HG03280 (cell line): Measurements from ENCODE around the gene PIERCE2.
A peak's percentile ranks its signal among the peaks of the same experiment; 100 is the strongest.
"Not testable (repeated sequence)": the region's sequence is repeated elsewhere in the genome, so short reads cannot be mapped to it uniquely, and the experiment has no call there.

ENCODE experiments used
- ATAC-seq: cut with Tn5 transposase; IDR thresholded peaks from one replicate; pipeline ENCODE4 v1.9.1; 2021; ENCODE audit warnings: mild to moderate bottlenecking, moderate library complexity; ENCODE audit not compliant: unreplicated experiment

PIERCE2 gene

DNA sequence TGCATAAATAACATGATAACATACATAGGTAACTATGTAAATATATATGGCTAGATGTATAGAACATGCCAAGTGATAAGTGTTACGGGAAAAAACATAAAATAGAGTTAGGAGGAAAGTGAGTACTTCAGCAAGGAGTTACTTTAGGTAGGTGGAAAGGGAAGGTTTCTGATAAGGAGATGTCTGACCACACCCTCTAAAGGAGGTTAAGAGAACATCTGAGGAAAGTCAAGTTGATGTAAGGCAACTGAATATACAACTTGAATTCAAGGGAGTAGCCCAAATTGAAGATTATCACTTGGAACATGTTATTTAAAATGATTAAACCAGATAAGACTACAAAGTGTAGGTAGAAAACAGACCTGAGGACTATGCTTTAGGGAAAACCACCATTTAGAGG, 13.8 kb downstream of the PIERCE2 start:
- no peak for ATAC-seq

DNA sequence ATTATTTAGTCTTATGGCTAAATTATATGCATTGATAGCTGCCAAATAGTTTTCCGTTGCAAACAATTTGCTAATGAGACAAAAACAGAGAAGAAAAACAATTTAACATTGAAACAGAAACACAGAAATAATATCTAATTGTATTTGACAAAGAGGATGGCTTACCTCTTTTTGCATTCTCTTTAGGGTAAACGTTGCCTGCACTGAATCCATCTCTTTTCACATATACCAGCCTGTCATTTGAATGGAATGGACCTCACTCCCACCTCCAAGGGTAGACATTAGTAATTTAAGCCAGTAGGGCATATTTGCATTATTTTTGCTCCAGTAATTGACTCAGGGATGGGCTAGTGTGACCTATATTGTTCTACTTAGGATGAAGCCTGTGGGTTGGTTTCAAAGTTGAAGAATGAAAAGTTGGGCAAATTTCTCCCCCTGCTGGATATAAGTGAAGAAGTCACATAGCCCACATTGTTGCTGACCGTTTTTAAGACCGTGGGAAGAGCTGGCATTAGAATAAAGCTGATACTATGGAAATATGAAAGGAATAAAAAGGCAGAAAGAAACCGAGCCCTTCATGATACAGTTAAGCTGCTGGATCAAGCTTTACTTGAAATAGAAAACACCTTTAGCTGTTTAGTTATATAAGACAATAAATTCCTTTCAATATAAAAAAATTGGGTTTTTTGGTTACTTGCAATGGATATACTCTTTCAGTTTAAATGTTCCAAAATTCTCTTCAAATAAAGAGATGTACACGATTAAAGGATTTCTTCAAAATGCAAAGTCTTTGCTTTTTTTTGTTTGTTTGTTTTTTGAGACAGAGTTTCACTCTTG, 26.9 kb downstream of the PIERCE2 start:
- peak; percentile 63 for ATAC-seq

DNA sequence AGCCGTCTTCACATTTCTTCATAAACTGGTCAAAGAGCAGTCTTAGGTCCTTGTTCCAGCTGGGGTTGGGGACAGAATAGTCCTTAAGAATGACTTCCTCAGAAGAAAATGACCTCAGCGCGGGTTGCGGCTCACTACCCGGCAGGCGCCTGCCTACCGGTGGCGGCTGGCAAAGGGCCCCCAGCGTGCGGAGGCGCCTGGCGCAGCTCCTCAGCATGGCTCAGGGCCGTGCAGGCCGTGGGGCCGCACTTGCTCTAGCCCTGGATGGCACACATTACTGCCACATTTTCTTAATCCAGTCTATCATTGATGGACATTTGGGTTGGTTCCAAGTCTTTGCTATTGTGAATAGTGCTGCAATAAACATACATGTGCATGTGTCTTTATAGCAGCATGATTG, 34.8 kb downstream of the PIERCE2 start:
- ATAC-seq: not testable (repeated sequence)

DNA sequence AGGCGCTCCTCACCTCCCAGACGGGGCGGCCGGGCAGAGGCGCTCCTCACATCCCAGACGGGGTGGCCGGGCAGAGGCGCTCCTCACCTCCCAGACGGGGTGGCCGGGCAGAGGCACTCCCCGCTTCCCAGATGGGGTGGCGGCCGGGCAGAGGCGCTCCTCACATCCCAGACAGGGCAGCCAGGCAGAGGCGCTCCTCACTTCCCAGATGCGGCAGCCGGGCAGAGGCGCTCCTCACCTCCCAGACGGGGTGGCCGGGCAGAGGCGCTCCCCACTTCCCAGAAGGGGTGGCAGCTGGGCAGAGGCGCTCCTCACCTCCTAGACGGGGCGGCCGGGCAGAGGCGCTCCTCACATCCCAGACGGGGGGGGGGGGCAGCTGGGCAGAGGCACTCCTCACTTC, 37.6 kb downstream of the PIERCE2 start:
- ATAC-seq: not testable (repeated sequence)

DNA sequence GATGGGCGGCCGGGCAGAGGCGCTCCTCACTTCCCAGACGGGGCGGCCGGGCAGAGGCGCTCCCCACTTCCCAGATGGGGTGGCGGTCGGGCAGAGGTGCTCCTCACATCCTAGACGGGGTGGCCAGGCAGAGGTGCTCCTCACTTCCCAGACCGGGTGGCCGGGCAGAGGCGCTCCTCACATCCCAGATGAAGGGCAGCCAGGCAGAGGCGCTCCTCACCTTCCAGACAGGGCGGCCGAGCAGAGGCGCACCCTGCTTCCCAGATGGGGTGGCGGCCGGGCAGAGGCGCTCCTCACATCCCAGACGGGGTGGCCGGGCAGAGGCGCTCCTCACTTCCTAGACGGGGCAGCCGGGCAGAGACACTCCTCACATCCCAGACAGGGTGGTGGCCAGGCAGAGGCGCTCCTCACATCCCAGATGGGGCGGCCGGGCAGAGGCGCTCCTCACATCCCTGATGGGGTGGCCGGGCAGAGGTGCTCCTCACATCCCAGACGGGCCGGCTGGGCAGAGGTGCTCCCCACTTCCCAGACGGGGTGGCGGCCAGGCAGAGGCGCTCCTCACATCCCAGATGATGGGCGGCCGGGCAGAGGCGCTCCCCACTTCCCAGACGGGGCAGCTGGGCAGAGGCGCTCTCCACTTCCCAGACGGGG, 38.2 kb downstream of the PIERCE2 start:
- ATAC-seq: not testable (repeated sequence)

DNA sequence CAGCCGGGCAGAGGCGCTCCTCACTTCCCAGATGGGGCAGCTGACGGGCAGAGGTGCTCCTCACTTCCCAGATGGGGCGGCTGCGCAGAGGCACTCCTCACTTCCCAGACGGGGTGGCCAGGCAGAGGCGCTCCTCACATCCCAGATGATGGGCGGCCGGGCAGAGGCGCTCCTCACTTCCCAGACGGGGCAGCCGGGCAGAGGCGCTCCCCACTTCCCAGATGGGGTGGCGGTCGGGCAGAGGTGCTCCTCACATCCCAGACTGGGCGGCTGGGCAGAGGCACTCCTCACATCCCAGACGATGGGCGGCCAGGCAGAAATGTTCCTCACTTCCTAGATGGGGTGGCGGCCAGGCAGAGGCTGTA, 38.7 kb downstream of the PIERCE2 start:
- ATAC-seq: not testable (repeated sequence)

DNA sequence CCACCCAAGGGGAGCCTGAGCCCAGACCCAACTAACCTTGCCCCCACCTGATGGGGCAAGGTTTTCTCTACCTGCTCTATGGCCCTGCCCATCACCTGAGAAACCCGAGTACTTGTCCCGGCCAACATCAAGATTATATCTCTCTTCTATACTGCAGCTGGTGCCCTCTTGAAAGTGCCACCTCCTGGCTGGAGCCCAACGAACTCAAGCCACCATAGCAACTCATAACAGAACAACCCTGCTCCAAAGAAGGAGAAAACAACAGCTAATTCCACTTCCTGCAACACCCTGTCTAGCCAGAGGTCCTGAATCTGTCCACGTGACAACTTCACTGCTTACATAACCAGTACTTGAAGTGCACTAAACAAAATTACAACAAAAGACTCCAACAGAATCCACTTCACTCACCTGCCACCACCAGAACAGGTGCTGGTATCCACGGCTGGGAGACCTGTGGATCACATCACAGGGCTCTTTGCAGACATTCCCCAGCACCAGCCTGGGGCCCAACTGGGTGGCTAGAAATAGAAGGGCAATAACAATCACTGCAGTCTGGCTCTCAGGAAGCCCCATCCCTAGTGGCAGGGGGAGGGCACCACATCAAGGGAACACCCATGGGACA, 49.2 kb downstream of the PIERCE2 start:
- no peak for ATAC-seq

GRCh38 chr15:55461447-55461846, 53.2 kb downstream of the PIERCE2 start:
- no peak for ATAC-seq

- ATAC-seq: no peak
Measured at GRCh38 chr15:55468321-55468720, 60.0 kb downstream of the PIERCE2 start.
